HEK293T (cell line): ENCODE measurements around the gene ARHGEF7.

Source experiments
- CTCF ChIA-PET: fragments of 350-600 bp; formaldehyde crosslinking; extraction: SDS; loops from one replicate; lab custom pipeline; 2021; ENCODE audit warnings: antibody characterized with exemption, inconsistent platforms; lab: Yijun Ruan, JAX
- POLR2A ChIA-PET: fragments of 350-600 bp; formaldehyde crosslinking; extraction: SDS; loops from one replicate; lab custom pipeline; 2020; ENCODE audit warnings: antibody characterized with exemption, inconsistent platforms; lab: Yijun Ruan, JAX
- DNase-seq: peaks from one replicate; pipeline ENCODE4 v3.0.0; 2012; ENCODE audit warnings: mixed read lengths; ENCODE audit errors: extremely low spot score
- ARNT ChIP-seq: fragments of 450-650 bp; IDR thresholded peaks from 2 replicates; pipeline ENCODE4 v1.6.1; 2017; ENCODE audit warnings: mild to moderate bottlenecking
- BHLHE40 ChIP-seq: fragments of 450-650 bp; IDR thresholded peaks from 2 replicates; pipeline ENCODE4 v1.6.1; 2016; ENCODE audit warnings: mild to moderate bottlenecking, moderate library complexity, borderline replicate concordance
- CTBP1 ChIP-seq: fragments of 450-650 bp; IDR thresholded peaks from 2 replicates; pipeline ENCODE4 v1.6.1; 2016; ENCODE audit warnings: borderline replicate concordance
- ELF4 ChIP-seq: fragments of 450-650 bp; IDR thresholded peaks from 2 replicates; pipeline ENCODE4 v1.6.1; 2017; ENCODE audit warnings: antibody characterized with exemption
- FOXA1 ChIP-seq: fragments of 450-650 bp; IDR thresholded peaks from 2 replicates; pipeline ENCODE4 v1.6.1; 2016; ENCODE audit warnings: mild to moderate bottlenecking
- FOXK2 ChIP-seq: fragments of 450-650 bp; IDR thresholded peaks from 2 replicates; pipeline ENCODE4 v1.6.1; 2016; ENCODE audit warnings: mild to moderate bottlenecking
- FOXM1 ChIP-seq: fragments of 450-650 bp; IDR thresholded peaks from 2 replicates; pipeline ENCODE4 v1.6.1; 2017; ENCODE audit warnings: mild to moderate bottlenecking, borderline replicate concordance
- HDGF ChIP-seq: fragments of 450-650 bp; IDR thresholded peaks from 2 replicates; pipeline ENCODE4 v1.6.1; 2017; ENCODE audit warnings: antibody characterized with exemption, borderline replicate concordance
- L3MBTL2 ChIP-seq: fragments of 450-650 bp; conservative IDR thresholded peaks from 2 replicates; pipeline ENCODE4 v1.6.1; 2016; ENCODE audit warnings: mild to moderate bottlenecking
- LEF1 ChIP-seq: fragments of 450-650 bp; IDR thresholded peaks from 2 replicates; pipeline ENCODE4 v1.6.1; 2017; ENCODE audit warnings: mild to moderate bottlenecking, borderline replicate concordance
- NFRKB ChIP-seq: fragments of 450-650 bp; IDR thresholded peaks from 2 replicates; pipeline ENCODE4 v1.6.1; 2016; ENCODE audit warnings: mild to moderate bottlenecking, moderate library complexity
- SP1 ChIP-seq: fragments of 450-650 bp; IDR thresholded peaks from 2 replicates; pipeline ENCODE4 v1.6.1; 2017
- SUZ12 ChIP-seq: fragments of 450-650 bp; IDR thresholded peaks from 2 replicates; pipeline ENCODE4 v1.6.1; 2016; ENCODE audit warnings: mild to moderate bottlenecking
- TARDBP ChIP-seq: fragments of 450-650 bp; IDR thresholded peaks from 2 replicates; pipeline ENCODE4 v1.6.1; 2016
- ZNF384 ChIP-seq: fragments of 450-650 bp; IDR thresholded peaks from 2 replicates; pipeline ENCODE4 v1.6.1; 2016
- TF ChIP-seq, protein P1 (sequence below): fragments of 450-650 bp; IDR thresholded peaks from 2 replicates; pipeline ENCODE4 v1.6.1; 2016

Gene ARHGEF7

DNA sequence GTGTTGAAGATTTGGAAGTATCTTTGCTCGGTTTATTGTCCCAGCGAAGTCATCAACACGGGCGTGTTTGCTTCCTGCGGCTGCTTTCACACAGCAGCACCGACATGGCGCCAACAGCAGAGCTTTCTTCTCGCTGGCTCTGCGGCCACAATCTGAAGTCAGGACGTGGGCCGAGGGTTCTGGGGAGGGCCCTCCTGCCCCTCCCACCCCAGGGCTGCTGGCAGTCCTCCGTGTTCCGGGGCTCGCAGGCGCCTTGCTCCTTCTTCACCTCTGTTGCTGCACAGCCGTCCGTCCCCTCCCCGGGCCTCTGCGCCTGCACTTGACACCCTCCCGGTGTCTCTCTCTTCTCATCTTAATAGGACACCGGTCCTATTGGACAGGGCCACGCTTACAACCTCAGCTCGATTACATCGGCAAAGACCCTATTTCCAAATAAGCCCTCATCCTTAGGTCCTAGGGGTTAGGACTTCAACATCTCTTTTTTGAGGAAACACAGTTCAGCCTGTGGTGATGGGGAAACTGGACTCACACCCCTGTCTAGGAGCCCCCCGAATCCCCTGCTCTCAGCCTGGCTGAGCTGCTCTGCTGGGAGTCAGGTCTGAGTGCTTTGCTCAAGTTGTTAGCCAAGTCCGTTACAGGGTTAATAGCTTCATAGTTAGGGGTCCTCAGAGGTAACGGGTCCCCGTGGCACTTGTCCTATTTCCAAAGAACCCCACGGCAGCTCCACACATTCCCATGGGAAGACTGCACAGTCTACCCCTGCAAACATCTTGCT lies 202.6 kb downstream of the ARHGEF7 start:
- TF ChIP-seq LEF1 (no peak), FOXA1 (no peak), SP1 (no peak), NFRKB (no peak), CTBP1 (no peak), ELF4 (no peak), ARNT (no peak), SUZ12 (no peak), TARDBP (no peak), BHLHE40 (no peak), ZNF384 (no peak)
- POLR2A ChIA-PET: no interaction called here
- DNase-seq: no peak
- CTCF ChIA-PET: no interaction called here

GRCh38 chr13:111318386-111318785 lies 203.3 kb downstream of the ARHGEF7 start:
- TF ChIP-seq LEF1 (no peak), TARDBP (no peak), L3MBTL2 (no peak), ELF4 (no peak), SP1 (no peak), FOXK2 (no peak), ARNT (no peak), FOXA1 (no peak), HDGF (no peak), ZNF384 (no peak), BHLHE40 (no peak), CTBP1 (no peak), NFRKB (no peak), SUZ12 (no peak), FOXM1 (no peak)
- TF ChIP-seq, protein P1, sequence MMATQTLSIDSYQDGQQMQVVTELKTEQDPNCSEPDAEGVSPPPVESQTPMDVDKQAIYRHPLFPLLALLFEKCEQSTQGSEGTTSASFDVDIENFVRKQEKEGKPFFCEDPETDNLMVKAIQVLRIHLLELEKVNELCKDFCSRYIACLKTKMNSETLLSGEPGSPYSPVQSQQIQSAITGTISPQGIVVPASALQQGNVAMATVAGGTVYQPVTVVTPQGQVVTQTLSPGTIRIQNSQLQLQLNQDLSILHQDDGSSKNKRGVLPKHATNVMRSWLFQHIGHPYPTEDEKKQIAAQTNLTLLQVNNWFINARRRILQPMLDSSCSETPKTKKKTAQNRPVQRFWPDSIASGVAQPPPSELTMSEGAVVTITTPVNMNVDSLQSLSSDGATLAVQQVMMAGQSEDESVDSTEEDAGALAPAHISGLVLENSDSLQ: no peak
- no peak for DNase-seq
- ChIA-PET POLR2A (no interaction called here), CTCF (no interaction called here)

GRCh38 chr13:111319521-111319920 lies 204.4 kb downstream of the ARHGEF7 start:
- no peak for DNase-seq
- CTCF ChIA-PET: no interaction called here
- POLR2A ChIA-PET: no interaction called here
- TF ChIP-seq FOXA1 (no peak), SP1 (no peak)

GRCh38 chr13:111319998-111320911 lies 205.1 kb downstream of the ARHGEF7 start, which contains the start of gene TEX29:
Gene TEX29 (plus strand): TSS chr13:111320642. CDS start chr13:111320891, 249 bp downstream.
- ChIA-PET CTCF (no interaction called here), POLR2A (no interaction called here)
- TF ChIP-seq FOXM1 (no peak), L3MBTL2 (no peak), TARDBP (no peak), FOXK2 (no peak), FOXA1 (no peak), LEF1 (no peak), CTBP1 (no peak), HDGF (no peak)
- no peak for DNase-seq

GRCh38 chr13:111322001-111322915 lies 207.1 kb downstream of the ARHGEF7 start:
- TF ChIP-seq ZNF384 (no peak), LEF1 (no peak), ELF4 (no peak), FOXA1 (no peak), ARNT (no peak), NFRKB (no peak), SUZ12 (no peak), SP1 (no peak), CTBP1 (no peak), BHLHE40 (no peak), L3MBTL2 (no peak), FOXM1 (no peak), FOXK2 (no peak), TARDBP (no peak), HDGF (no peak)
- TF ChIP-seq, protein P1: no peak
- CTCF ChIA-PET: no interaction called here
- POLR2A ChIA-PET: no interaction called here
- DNase-seq: no peak

- ChIA-PET POLR2A (no interaction called here), CTCF (no interaction called here)
- TF ChIP-seq CTBP1 (no peak), FOXM1 (no peak), L3MBTL2 (no peak), HDGF (no peak), BHLHE40 (no peak), NFRKB (no peak), FOXA1 (no peak), SUZ12 (no peak), FOXK2 (no peak), ZNF384 (no peak), ELF4 (no peak), LEF1 (no peak), SP1 (no peak), ARNT (no peak), TARDBP (no peak)
- TF ChIP-seq, protein P1: no peak
- DNase-seq: no peak
Observed at GRCh38 chr13:111322916-111323331, 207.8 kb downstream of the ARHGEF7 start.
